Lung (tissue), 12 donors: ENCODE results near the gene NSD2. TPM values are rescaled to one million over a fixed set of nuclear protein-coding genes. Genes with fewer than 3 reads are reported as not detected.

Experiments used
- ATAC-seq: fragments of 200-7000 bp; cut with Tn5 transposase; one replicate; pipeline ENCODE4 v1.9.1; 2020; ENCODE audit warnings: moderate number of reproducible peaks; ENCODE audit not compliant: insufficient read depth, low FRiP score
- DNase-seq, 3 donors: peaks; one replicate each; pipeline ENCODE4 v3.0.0-alpha.2; 2013 to 2017
- H3K27ac ChIP-seq, 2 donors: one replicate each; pipeline ENCODE4 v1.5.1; 2013; ENCODE audit warnings: mild to moderate bottlenecking in 2 of 2, moderate library complexity in 2 of 2, control low read depth in 1 of 2, inconsistent platforms in 1 of 2, low read depth in 1 of 2, low read length in 1 of 2
- H3K27me3 ChIP-seq, 3 donors: one replicate each; pipeline ENCODE4 v1.5.1; 2013; ENCODE audit warnings: low read length in 2 of 3; ENCODE audit not compliant: control insufficient read depth in 3 of 3, insufficient read depth in 3 of 3
- H3K36me3 ChIP-seq, 4 donors: one replicate each; pipeline ENCODE4 v1.5.1; 2013; ENCODE audit warnings: low read length in 4 of 4, mild to moderate bottlenecking in 1 of 4, moderate library complexity in 1 of 4; ENCODE audit not compliant: control insufficient read depth in 4 of 4, insufficient read depth in 4 of 4
- H3K4me1 ChIP-seq, 5 donors: one replicate each; pipeline ENCODE4 v1.5.1; 2013; ENCODE audit warnings: low read length in 5 of 5, mild to moderate bottlenecking in 2 of 5, moderate library complexity in 1 of 5; ENCODE audit not compliant: control insufficient read depth in 5 of 5, insufficient read depth in 5 of 5
- H3K4me3 ChIP-seq: one replicate; pipeline ENCODE4 v1.5.1; 2013; ENCODE audit warnings: mild to moderate bottlenecking, control low read depth, moderate library complexity
- H3K9ac ChIP-seq, 2 donors: one replicate each; pipeline ENCODE4 v1.5.1; 2013; ENCODE audit warnings: low read length in 2 of 2, control low read depth in 1 of 2; ENCODE audit not compliant: insufficient read depth in 1 of 2
- H3K9me3 ChIP-seq, 4 donors: one replicate each; pipeline ENCODE4 v1.5.1; 2013; ENCODE audit warnings: low read length in 3 of 4, mild to moderate bottlenecking in 1 of 4, moderate library complexity in 1 of 4; ENCODE audit not compliant: control insufficient read depth in 4 of 4, insufficient read depth in 3 of 4
- WGBS, 2 donors: extraction: QIAGEN DNeasy Blood & Tissue Kit; methylation state at CpG; one replicate each; pipeline ENCODE4 v1.1.7; 2013; 5-methylcytosine and 5-hydroxymethylcytosine counted together
- polyA plus RNA-seq, 2 donors: library from polyadenylated mRNA; stranded (reverse); fragments of 200-250 nt; gene quantifications; one replicate each; pipeline ENCODE4 v1.2.1, GENCODE V29; 2013
- total RNA-seq, 2 donors: library from RNA; depleted of rRNA in 1 of 2; stranded (reverse); fragments of >200 nt in 1 of 2; gene quantifications; one replicate each; pipeline ENCODE4 v1.2.1, GENCODE V29; 2014 to 2021
- TF ChIP-seq, protein P1 (sequence below): IDR thresholded peaks from 2 replicates; pipeline ENCODE4 v1.5.1; 2012; ENCODE audit warnings: mild to moderate bottlenecking; ENCODE audit errors: control extremely low read depth, extremely low read depth
- donor health status: control.
- donor health status: control.
- donor health status: Bipolar disorder and iron deficiency.
- donor health status: healthy.
- donor health status: DM: yes; HTN: yes; CAD: no.

The NSD2 gene
- total and polyA plus RNA-seq, 4 donors: 12.7 to 66.2 (median 28.3) TPM

DNA sequence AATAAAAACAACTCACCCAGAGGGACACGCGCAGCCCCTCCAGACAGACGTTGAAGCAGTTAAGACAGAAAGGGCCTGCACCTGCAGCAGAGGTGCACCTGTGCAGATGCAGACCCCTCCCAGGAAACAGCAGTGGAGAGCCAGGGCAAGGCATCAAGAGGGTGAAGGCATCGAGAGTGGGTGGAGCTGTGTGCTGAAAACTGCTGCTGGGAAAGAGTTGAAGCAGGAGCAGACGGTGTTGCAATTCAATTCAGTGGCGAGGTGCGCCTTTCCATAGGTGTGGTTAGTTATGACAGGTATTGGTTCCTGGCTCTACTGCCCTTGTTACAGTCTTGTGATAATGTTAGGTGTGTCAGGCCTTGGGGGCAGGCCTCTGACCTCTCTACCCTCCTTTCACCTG is 31.9 kb upstream of the NSD2 start:
- no peak for DNase-seq
- H3K9me3 ChIP-seq: peaks cover 0 to 5% (median 0%) of the 10 kb centered on the region in 4 donors
- H3K4me3 ChIP-seq: no peak overlapping the region
- no peak for ATAC-seq
- TF ChIP-seq, protein P1, sequence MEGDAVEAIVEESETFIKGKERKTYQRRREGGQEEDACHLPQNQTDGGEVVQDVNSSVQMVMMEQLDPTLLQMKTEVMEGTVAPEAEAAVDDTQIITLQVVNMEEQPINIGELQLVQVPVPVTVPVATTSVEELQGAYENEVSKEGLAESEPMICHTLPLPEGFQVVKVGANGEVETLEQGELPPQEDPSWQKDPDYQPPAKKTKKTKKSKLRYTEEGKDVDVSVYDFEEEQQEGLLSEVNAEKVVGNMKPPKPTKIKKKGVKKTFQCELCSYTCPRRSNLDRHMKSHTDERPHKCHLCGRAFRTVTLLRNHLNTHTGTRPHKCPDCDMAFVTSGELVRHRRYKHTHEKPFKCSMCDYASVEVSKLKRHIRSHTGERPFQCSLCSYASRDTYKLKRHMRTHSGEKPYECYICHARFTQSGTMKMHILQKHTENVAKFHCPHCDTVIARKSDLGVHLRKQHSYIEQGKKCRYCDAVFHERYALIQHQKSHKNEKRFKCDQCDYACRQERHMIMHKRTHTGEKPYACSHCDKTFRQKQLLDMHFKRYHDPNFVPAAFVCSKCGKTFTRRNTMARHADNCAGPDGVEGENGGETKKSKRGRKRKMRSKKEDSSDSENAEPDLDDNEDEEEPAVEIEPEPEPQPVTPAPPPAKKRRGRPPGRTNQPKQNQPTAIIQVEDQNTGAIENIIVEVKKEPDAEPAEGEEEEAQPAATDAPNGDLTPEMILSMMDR: no peak
- no peaks in the 10 kb centered on the region for H3K27me3 ChIP-seq
- 82 to 88% methylated on average over 7 of the region's 7 CpGs for WGBS, 2 donors
- peaks cover 13 to 56% (median 33%) of the 10 kb centered on the region in 4 donors for H3K36me3 ChIP-seq
- H3K4me1 ChIP-seq: no peaks in the 10 kb centered on the region
- no peak overlapping the region for H3K9ac ChIP-seq
- no peak overlapping the region for H3K27ac ChIP-seq

DNA sequence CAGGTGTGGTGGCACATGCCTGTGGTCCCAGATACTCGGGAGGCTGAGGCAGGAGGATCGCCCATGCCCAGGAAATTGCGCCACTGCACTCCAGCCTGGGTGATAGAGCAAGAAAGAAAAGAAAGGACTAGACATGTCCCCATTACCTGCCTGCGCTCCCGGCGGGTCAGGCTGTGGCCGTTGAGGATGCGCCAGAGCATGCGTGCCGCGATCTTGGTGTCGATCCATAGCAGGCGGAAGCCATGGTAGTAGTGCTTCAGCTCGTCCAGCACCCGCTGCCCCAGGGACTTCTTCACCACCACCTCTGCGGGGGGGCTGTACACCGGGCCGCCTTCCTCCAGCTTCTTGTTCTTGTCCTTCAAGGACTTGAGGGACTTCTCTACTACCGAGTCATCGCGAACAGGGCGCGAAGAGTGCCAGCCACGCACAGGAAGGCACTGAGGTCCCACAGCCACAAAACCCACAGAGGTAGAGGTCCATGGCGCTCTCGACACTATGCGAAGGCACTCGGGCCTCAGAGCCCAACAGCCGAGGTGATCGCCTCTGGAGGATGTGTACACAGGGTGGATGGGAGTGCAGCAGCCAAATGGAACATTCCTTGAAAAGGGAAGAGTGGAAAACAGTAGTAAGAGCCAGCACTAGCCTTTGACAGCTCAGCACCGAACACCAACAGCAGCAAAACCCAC is 29.8 kb upstream of the NSD2 start:
- H3K36me3 ChIP-seq: peaks cover 8 to 47% (median 23%) of the 10 kb centered on the region in 4 donors
- DNase-seq: no peak
- peaks cover 0 to 3% (median 0%) of the 10 kb centered on the region in 4 donors for H3K9me3 ChIP-seq
- no peak overlapping the region for H3K9ac ChIP-seq
- no peaks in the 10 kb centered on the region for H3K4me1 ChIP-seq
- no peaks in the 10 kb centered on the region for H3K27me3 ChIP-seq
- 80 to 88% methylated on average over 31 of the region's 31 CpGs for WGBS, 2 donors
- H3K4me3 ChIP-seq: no peak overlapping the region
- no peak for ATAC-seq
- TF ChIP-seq, protein P1: no peak
- no peak overlapping the region for H3K27ac ChIP-seq

DNA sequence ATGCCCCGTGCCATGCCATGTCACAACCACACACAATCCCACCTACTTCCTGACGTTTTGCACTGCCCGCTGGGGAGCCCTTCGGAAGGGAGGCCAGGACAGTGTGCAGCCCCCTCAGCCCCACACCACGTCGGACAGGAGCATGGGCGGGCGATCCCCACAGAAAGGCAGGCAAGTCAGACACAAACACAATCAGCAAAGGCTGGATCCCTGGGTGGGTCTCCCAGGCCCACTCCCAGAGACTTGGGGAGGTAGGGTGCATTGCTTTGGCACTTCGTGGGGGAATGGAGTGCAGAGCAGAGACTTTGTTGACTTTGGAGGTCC is 29.3 kb upstream of the NSD2 start:
- Histone ChIP-seq H3K27me3 (no peaks in the 10 kb centered on the region), H3K9me3 (peaks cover 0 to 3% (median 0%) of the 10 kb centered on the region in 4 donors), H3K4me3 (no peak overlapping the region), H3K9ac (no peak overlapping the region), H3K36me3 (peaks cover 8 to 43% (median 21%) of the 10 kb centered on the region in 4 donors), H3K27ac (no peak overlapping the region), H3K4me1 (no peaks in the 10 kb centered on the region)
- ATAC-seq (no peak), DNase-seq (no peak)
- TF ChIP-seq, protein P1: no peak
- WGBS, 2 donors: 68 to 79% methylated on average over 9 of the region's 9 CpGs
